Stimulated activated CD4-positive, alpha-beta T cell treated with anti-CD3 and anti-CD28 coated beads, TNF-alpha, amount 100 ng/mL, for 4 hours (primary cell): ENCODE data around the gene SH2B2.

Experiments
- DNase-seq, 3 experiments: peaks; one replicate each; pipeline ENCODE4 v3.0.0-alpha.2; 2020; ENCODE audit warnings: low read depth in 3 of 3

The SH2B2 gene

DNA sequence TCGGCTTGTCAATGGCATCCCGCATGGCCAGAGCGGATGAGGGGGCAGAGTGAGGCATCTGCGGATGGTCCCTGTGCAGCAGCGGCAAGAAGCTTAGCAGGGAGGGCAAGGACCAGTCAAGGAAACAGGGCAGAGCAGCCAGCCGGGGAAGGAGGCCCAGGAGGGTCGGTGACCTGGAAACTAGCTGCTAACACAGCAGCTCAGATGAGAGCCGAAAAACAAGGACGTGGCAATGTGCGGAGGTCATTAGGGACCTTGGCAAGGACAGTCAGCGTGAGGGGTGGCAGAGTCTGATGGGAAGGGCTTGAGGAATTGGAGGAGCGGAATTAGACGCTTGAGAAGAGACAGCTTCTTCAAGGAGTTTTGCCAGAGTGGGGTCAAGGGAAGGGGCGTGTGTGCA lies 20.1 kb upstream of the SH2B2 start:
- no peak for DNase-seq

DNA sequence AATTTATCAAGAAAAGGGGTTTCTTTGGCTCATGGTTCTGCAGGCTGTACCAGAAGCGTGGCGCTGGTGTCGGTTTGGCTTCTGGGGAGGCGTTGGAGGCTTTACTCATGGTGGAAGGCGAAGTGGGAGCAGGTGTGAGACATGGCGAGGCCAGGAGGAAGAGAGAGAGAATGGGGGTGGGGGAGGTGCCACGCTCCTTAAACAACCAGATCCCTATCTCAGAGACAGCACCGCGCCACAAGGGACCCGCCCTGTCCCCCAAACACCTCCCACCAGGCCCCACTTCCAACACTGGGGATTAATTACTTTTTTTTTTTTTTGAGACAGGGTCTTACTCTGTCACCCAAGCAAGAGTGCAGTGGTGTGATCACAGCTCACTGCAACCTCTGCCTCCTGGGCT lies 18.0 kb upstream of the SH2B2 start:
- no peak for DNase-seq

DNA sequence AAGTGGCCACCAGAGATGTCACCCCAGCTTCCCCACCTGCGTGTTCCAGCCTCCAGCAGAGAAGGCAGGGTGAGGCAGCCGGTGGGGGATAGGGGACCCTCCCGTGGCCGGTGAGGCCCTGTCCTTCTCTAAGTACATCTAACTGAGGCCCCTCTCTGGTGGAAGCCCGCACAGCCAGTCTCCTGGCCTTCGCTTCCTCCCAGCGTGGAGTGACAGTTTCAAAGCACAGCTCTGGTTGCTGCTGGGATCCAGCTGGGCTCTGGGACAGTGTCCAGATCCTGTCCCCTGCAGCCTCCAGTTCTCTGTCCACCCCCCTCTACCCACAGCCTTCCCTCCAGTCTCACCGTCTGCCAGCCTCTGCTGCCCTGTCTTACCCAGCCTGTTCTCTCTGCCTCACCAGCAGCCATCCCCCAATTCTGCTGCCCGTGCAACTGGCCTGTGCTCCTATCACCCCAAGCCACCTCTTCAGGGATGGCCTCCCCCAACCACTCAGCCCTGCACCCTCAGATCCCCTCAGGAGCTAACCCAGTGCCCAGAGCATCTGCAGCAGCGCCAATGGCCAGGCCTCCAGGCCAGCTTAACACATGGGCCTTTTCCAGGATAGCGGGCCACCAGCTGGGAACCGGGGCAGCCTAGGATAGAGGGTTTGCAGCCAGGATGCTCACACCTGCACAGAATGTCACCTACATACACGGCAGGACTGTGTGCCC lies 16.3 kb upstream of the SH2B2 start:
- no peak for DNase-seq

DNA sequence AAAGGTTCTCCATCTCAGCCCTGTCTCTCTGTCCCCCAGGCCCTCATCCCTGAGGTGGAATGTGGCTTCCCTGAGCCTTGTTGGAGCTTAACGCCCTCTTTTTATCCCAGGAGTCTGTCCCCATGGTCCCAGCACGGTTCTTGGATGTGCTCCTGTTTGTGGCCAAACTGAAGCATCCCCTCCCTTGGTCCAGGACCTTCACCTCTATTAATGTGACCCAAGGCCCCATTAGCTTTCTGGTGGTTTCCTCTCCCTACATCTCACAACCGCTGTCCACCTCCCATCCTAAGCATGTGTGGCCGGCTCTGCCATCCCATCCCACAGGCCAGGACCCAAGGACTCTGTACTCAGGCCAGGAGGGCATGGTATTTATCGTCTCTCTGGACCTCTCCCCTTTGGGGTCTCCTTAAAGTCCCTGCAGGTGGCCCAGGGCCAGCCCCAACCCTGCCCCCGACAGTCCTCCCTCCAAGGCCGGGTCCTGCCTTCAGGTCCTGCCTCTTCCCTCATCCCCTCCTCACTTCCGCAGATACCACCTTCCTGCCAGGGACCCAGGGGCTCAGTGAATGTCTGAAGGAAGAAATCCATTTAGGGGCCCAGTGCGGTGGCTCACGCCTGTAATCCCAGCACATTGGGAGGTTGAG lies 15.4 kb upstream of the SH2B2 start:
- DNase-seq: no peak

DNA sequence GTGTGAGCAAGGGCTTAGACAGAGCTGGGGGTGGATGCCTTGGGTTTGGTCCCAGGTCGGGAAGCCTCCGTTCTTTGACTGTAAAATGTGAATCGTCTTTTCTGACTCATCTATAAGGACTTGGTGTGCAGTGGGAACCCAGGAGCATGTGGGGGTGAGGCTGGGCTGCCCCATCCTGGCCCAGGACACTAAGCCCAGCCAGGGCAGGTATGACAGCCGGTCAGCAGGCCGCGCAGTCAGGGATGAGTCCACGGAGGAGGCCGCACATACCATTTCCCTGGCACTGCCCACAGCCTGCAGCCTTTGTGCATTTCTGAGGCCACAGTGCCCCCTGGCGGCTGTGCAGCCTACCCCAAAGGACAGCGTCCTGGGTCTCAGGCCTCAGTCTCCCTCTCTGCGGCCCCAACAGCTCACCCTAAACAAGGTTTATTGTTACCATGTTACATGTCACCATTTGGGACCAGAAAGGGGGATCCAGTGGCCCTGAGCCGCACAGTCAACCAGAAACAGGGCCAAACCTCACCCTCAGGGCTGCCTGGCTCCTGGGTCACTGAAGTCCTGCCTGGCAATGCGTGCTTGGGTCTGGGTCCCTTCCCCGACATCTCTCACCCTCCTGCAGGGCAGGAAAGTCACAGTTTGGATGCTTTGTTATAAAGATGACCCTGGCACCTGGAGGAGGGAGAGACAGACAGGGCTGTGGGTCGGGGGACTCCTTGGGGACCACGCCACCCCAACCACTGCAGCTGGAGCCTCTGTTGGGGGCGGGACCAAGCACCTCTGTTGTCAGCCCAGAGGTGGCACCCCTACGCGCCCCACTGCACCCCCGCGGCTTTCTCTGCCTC lies 14.4 kb upstream of the SH2B2 start:
- peak; percentile 50 to 68 (median 55) for DNase-seq

DNA sequence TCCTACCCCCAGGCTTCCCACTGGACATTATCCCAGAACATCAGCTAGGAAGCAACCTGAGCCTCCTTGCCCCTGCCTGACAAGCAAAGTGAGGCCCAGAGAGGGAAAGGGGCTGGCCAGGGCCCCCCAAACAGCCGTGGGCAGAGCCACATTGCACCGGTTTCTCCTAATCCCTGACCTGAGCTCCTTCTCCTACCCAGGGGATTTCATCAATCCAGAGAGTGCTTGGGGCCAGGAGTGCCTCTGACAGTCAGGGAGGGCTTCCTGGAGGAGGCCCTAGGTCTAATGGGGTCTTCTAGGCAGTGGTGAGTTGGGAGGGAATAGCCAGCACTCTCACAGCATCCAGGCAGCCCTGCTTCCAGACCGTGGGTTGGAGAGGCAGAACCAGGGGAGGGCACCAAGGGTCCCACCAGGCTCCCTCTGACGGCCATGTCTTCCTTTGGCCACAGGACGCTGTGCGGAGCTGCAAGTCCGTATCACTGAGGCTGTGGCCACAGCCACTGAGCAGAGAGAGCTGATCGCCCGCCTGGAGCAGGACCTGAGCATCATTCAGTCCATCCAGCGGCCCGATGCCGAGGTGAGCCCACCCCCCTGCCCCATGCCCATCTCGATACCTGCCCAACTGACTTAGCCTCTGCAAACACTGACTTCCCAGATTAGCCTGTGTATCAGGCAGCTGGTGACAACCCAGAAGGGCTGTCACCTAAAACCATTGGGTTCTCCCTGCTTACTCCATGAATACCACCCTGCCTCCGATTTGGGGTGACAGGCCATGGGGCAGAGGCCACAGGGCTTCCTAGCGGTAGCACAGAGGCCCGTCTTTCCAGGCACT lies 13.5 kb upstream of the SH2B2 start:
- no peak for DNase-seq

DNA sequence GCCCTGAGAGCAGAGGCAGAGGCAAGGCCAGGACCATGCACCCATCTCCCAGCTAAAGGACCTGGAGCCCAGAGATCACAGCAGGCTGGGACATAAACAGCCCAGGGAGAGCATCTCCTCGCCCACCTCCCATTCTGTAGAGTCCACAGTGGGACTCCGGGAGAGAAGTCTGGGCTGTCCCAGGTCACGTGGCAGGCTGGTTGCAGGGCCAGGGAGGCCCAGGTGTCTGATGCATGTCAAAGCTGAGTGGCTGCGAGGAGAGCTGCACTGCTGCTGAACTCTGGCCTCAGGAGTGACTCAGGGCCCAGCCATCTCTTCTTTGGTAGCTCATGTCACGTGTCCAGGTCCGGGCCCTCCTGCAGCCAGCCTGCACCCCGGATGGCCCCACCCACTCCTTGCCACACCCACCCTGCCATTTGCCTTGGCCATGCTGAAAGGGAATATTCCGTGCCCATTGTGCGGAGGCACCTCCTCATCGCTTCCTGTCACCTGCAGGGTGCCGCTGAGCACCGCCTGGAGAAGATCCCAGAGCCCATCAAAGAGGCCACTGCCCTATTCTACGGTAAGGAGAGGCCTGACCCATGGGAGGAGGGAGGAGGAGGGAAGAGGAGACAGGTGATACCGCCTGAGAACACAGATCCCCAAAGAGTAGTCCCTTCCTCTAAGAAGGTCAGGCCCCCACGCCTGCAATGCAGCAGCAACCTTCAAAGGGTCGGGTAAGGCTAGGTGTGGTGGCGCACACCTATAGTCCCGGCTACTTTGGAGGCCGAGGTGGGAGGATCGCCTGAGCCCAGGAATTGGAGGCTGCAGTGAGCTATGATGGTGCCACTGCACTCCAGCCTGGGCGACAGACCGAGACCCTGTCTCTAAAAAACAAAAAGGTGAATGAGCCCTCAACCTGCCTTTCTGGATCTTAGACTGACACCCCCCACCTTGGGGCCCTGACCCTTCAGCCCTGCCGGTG lies 12.6 kb upstream of the SH2B2 start:
- no peak for DNase-seq

DNA sequence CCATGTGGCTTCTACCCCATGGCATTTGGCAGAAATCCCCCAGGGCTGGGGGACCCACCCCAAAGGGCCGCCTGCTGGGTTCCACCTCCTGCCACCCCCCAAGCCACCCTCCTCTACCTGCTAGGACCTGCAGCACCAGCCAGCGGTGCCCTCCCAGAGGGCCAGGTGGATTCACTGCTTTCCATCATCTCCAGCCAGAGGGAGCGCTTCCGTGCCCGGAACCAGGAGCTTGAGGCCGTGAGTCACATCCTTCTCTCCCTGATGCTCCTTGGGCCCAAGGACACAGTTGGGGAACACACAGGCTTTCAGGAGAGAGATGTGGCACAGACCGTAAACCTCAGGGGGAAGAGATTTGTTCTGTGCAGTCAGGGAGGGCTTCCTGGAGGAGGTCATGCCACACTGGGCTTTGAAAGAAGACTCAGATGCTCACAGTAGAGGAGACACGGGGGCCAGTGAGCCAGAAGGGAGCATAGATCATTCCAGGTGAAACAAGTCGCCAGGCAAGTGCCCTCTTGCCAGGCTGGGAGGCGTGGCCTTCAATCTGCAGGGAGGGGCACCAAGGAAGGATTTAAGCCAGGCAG lies 11.5 kb upstream of the SH2B2 start:
- DNase-seq: no peak

DNA sequence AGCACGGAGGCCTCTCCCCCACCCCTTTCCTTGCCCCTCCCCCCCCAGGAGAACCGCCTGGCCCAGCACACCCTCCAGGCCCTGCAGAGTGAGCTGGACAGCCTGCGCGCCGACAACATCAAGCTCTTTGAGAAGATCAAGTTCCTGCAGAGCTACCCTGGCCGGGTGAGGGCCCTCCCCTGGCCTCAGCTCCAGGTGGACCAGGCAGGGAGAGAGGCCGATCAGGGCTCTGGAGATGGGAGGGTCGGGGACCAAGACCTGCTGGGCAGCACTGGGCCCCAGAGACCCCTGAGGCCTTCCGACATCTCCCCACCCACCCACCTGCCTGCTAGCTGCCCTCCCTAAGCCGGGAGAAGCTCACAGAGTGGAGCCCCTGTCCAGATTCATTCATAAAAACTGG lies 8.8 kb upstream of the SH2B2 start:
- no peak for DNase-seq

DNA sequence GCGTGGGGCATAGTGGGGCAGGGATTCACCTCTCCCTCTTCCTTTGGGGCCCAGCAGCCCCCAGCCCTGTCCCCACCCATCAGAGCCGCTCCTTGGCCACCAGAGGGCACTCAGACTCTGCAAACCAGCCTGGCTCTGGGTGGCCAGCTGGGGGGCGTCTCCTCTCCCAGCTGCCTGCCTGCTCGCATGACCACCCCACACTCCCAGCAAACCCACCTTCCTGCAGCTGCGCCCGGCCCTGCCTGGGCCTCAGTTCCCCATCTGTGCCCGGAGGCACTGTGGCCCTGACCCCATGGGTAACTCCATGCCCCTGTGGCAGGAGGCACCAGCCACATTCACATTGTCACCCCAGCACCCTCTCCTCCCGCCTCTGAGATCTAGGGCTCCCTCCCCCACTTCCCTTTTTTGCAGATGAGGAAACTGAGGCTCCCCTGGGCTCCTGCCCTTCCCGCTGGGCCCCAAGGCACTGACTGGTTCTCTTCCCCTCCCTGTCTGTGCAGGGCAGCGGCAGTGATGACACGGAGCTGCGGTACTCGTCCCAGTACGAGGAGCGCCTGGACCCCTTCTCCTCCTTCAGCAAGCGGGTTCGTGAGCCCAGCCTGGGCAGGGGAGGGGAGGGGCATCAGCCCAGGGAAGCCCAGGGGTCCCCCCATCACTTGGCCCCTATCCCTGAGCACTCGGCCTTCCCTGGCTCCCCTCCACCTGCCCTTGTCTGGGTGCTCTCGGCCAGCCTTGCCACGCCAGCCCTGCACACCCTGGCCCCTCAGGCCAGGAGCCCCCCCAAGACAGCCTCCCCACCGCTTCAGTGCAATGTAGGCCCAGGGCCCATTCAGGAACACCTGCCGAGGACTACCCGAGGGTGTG lies 6.9 kb upstream of the SH2B2 start:
- DNase-seq: peak; percentile 29 to 38 (median 31)

DNA sequence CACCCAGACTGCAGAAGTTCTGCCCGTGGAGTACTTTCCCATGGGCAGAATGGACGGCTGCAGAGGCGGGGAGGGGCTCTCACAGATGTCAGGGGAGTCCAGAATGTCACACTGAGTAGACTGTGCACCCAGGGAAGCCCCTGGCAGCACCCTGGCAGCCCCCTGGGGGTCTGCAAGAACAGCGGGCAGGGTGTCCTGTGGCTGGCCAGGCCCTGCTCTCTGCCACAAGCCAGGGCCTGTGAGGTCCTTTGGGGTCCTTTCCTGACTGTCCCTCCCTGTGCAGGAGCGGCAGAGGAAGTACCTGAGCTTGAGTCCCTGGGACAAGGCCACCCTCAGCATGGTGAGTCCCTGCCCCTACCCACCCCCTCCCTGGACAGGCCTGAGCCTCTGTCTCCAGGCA lies 6.1 kb upstream of the SH2B2 start:
- no peak for DNase-seq

DNA sequence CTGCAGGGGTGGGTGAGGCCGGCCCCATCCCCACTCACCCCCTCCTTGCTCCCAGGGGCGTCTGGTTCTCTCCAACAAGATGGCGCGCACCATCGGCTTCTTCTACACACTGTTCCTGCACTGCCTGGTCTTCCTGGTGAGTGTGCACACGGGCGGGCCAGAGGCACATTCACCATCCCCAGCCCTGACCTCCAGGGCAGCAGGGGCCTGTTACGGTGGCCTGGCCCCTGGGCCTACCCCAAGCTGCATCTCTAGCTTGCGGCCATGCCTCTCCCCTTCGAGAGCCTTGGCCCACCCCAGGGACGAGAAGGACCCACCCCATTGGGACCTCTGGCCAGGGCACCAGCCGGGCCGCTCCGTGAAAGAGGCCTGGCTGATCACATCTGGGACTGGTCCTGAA lies 4.9 kb upstream of the SH2B2 start:
- DNase-seq: no peak

DNA sequence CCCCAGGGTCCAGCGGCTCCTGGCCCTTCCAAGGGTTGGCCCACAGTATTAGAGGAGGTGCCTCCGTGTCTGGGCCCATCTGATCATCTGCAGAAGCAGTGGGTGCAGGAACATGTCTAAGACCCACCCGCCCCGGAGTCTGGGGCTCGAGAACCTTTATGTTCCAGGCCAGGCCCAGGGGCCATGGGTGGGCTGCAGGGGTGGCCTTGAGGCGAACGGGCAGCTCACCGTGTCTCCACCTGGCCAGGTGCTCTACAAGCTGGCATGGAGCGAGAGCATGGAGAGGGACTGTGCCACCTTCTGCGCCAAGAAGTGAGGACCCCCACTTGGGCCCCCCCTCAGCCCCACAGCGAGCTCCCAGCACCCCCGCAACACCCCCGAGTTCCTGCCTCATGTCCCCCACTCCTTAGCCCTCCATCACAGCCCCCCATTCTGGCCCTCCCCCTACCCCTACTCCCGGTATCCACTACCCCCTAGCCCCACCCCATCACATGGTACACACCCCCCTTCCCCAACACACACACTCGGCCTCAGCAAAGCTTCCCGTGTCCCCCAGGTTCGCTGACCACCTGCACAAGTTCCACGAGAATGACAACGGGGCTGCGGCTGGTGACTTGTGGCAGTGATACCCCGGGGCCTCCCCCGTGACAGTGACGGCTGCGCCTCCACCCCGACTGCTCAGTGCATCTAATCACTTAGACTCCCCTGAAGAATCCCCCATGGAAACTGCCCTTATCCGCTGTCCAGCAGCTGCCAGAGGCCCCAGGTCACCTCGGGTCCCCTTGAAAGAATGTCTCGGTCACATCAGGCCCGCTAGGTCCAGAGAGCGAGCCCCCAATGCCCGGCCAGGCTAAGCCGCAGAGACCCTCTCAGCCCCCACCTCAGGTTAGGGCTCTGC lies 4.0 kb upstream of the SH2B2 start:
- DNase-seq: no peak

DNA sequence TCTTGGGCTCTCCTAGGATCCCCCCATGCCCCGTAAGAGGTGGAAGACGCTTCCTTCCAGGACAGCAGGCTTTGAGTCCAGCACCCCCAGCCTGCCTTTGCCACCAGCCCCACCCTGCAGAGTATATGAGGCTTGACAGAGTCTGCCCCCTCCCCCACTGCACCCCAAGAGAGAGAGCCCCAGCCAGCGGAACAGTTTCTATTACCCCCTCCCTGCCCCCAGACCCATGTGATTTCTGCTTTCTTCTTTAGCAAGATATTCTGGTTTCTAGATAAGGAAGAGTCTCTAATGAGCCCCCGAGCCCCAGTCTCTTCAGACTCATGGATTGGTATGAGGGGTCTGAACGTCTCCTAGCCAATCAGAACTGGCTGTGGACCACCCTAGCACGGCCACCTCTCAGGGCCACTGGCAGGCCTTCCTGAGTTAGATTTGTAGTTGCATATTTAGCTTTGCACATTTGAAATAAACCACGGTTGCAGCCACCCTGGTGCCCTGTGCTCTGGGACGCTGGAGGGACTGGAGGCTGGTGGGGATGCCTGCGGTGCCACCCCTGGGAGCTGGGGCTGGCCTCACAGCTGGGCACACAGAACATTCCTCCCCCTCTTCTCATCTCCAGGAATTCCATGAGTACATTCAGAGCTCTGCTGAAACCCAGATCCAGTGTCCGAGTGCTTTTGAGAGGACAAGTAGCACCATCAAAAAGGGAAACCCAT lies 3.0 kb upstream of the SH2B2 start:
- DNase-seq: no peak

DNA sequence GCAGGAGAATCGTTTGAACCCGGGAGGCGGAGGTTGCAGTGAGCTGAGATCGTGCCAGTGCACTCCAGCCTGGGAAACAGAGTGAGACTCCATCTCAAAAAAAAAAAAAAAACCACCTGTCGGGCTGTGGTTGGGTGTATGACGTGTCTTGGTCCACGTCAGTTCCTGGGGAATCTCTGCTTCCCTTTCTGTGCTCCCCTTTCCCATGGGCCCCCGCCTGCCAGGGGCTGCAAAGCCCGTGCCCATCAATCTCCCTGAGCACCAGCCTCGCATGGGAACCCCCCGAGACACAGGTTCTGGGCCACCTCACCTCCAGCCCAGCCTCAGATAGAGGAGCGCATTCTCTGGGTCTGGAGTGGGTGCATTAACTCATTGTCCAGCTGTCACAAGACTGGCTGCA lies 2.3 kb upstream of the SH2B2 start:
- no peak for DNase-seq

DNA sequence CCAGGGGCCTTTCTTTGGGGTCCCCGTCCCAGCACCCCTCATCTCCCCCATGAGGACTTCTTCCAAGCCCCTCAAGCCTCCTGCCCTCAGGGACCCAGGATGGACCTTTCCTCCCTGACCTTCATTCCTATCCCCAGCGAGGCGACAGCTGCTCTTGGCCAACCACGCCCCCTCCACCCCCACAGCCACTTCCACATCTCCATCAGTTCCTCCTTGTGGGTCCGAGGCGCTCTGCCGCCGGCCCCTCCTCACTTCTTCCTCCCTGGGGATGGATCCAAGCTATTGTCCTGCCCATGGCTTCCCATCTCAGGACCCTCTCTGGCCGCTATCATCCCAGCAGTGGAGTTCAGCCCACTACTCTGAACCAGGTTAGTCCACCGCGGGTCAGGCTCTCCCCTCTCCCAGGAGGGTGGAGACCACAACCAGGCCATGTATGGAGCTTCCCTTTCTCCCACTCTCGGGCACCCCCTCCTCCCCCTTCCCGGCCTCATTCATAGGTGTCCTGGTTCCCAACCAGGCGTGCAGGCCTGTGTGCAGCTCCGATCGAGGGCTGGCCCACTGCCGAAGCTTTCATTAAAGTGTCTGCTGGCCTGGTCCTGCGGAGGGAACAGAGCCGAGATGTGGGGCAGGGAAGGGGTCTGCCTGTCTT lies 1.7 kb upstream of the SH2B2 start:
- no peak for DNase-seq

DNA sequence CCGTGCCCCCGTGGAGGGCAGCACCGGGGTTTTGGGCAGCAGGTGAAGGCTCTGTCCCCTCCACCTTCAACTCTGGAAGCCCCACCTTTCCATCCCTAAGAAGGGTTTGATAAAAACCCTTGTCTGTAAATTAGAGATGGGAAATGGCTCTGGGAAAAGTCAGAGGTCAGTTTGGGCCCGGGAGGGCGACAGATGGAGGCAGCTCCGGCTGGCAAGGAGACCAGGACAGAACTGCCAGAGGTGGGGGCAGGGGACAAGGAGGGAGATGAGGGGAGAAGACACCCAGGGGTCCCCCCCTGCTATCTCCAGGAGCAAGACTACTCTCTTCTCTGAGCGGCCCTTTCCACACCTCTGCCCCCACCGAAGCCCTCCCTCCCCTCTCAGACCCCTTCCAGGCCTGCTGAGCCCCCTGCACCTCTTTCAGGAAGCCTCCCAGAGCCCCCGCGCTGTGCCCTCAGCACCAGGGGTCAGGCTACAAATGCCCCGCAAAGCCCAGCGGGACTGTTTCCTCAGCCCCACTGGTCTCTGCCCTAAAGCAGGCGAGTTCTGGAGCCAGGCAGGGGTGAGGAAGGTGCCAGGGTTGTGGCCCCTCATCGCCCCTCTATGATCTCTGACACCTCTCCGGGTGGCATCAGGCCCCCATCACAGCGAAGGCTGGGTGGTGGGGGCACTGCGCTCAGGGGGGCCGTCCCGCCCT lies 980 bp upstream of the SH2B2 start:
- no peak for DNase-seq
